HPDE6-E6E7 (cell line): ENCODE results near the gene RPS6KA2.

Experiments used
- DNase-seq: peaks from one replicate; pipeline ENCODE4 v3.0.0; 2011; ENCODE audit warnings: missing footprints; ENCODE audit errors: extremely low spot score

RPS6KA2 gene

DNA sequence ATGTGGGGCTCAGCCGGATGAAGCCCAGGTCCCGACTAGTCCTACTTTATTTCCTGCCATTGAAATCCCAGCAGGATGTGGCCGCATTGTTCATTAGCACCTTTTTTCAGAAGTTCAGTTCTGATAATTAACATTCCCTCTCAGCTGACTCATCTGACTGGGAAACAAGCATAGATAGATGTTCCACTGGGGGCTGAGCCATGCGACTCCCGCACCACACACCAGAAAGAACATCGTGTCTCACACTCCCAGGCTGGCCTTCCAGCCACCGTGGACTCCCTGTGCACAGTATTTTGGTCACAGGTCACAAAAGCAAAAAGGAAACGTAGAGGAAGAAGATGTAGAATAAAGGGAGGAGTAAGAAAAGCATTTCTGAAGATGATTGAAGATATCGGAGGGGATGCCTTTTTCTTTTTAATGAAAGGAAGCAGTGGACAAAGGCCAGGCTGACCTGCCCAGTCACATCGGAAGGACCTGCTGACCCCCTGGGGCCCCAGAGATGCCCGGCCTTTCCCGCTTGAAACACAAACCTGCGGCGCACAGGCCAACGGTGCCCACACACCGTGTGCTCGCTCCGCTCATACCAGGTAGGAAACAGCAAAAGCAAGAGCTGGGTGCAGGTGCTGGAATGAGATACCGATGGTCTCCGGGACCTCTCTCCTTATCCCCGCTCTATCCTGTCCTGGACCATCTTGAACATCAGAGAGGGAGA is 11.8 kb downstream of the RPS6KA2 start:
- no peak for DNase-seq

DNA sequence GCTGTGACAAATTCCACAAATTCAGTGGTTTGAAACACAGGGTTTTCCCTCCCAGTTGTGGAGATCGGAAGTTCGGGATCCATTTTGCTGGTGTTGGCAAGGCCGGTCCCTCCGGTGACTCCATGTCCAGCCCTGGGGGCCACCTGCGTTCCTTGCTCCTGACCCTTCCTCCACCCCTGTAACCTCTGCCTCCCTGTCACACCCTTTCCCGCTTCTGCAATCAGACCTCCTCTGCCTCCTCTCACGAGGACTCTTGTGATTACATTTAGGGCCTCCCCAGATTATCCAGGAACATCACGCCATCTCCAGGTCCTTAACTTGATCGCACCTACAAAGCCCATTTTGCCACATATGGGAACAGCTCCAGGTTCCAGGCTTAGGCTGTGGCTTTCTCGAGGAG is 12.5 kb downstream of the RPS6KA2 start:
- no peak for DNase-seq

DNA sequence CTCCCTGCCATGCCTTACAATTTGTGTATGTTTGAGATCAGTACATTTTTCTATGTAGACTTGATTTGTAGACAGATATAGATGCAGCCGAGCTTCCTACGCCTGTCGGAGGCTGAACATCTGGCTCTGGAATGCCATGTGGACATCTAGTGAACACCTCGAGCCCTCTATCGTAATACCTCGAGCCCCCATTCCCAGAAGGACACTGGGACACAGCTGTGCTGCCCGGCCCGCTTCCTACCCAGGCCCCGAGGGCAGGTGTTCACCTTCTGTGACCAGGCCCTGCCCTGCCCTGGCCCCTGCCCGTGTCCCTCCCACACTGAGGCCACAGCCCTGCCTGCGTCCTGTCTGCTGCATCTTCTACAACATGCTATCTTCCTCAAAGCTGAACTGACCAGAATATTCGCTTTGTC is 12.9 kb downstream of the RPS6KA2 start:
- no peak for DNase-seq

DNA sequence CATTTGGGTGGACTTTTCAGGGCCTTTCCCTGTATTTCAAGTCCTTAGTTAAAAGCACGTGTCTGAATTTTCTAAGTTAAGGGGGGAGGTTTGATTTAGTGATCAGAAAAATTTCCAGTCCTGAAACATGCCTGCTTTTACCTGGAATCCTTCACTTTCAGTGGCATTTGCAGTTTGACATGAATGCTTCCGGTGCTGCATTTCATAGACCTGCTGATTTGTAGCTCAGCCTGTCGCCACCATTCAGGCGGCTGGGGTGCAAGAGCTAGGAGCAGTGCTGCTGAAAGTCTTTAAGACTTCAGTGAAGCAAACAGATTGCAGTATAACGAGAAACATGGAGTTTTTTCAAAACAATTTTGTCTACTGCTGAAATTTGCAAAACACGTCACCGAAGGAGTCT is 14.0 kb downstream of the RPS6KA2 start:
- DNase-seq: no peak

DNA sequence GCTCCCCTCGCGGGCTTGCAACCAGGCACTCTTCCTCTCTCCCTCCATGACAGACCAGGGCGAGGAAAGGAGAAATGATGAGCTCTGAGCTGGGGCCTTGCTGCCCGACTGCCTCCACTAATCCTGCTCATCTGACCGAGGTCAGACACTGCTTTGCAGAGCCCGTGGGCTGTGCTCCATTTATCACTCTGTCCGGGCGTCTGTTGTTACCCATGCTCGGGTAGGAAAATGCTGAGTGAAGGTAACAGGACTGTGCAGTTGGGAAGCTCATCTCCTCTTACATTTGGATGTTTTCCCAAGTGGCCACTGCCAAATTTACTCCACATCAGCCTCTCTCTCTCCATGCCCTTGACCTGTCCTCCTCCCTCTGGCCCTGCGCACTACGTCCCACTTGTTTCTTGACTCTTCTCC is 14.6 kb downstream of the RPS6KA2 start:
- no peak for DNase-seq

DNA sequence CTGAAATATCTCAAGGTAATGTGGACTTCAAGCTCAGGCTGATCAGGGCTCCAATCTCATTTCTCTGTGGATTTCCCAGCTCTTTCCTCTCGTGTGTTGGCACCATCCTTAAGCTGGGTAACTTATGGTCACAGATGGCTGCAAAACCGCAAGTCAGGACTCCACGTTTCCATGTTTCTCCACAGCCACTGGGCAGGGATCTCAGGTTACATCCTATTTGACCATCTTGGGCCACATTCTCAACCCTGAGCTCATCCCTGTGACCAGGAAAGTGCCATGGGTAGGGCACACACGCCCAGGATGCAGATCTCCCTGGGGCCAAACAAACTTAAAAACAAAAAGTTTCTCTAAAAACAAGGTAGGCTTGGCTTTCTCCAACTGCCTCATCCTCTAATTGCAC is 15.4 kb downstream of the RPS6KA2 start:
- DNase-seq: no peak

DNA sequence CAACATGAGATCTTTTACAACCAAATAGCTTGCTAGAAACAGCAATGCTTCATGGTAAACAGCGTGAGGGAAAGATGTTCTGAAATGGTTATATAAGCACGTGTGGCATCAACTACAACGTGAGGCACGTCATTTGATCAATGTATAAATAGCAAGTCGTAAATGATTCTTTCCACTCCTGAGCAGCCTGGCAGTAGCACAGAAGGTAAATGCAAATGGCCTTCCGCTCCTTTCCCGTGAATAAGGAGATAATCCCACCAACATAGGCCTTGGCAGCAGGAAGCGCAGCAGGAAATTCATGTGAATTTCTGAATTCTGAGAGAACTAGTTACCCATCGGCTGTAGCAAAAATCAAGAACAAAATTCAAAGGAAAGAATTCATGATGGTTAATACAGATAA is 17.0 kb downstream of the RPS6KA2 start:
- no peak for DNase-seq

DNA sequence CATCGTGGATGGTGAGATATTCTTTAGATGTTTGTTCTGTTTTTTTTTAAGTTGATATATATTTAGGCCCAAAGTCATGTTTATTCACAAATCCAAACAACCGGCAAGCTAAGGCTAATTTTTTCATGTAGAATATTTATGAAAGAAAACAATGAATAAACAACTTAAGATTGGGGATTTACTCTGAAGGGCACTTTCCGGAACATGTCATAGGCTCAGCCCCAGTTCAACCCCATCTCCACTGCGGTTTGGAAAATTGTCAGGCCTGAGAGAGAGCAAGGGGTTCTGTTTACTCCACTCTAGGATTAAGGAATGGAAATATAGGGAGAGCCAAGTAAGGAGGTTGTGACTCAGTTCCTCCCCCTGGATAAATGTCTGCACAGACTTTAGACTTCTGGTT is 18.3 kb downstream of the RPS6KA2 start:
- DNase-seq: no peak

DNA sequence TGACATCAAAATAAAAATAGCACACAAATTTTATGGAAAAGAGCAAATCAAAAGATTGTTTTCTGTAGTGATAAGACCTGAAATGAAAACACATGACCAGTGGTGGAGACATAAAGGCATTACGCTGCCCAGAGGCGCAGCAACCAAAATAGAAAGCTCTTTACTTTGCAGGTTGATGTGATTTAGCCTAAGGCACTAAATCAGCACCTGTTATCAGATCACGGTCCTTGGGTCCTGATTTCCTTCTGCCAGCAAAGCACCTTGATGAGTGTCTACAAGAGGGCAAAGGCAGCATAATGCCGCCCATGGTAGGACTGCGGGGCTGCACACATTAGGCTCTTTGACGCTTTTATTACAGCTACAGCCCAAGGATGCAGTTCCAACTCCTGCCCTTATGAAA is 21.3 kb downstream of the RPS6KA2 start:
- DNase-seq: no peak

DNA sequence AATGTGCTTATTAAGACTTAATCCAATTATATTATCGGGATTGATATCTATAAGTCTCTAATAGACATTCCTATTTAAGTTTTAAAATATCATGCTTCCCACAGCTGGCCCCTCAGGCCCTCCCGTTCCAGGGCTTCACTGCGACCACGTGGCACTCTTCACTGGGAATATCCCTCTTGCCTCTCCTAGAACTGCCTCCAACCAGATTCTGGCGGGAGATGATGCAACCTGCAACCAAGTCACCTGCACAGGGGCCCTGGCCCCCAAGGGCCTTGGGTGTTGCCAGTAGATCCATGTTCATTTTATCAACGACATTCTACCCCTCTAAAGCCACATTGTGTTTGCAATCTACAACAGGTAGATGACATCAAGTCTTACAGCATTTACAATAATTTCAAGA is 22.1 kb downstream of the RPS6KA2 start:
- no peak for DNase-seq

DNA sequence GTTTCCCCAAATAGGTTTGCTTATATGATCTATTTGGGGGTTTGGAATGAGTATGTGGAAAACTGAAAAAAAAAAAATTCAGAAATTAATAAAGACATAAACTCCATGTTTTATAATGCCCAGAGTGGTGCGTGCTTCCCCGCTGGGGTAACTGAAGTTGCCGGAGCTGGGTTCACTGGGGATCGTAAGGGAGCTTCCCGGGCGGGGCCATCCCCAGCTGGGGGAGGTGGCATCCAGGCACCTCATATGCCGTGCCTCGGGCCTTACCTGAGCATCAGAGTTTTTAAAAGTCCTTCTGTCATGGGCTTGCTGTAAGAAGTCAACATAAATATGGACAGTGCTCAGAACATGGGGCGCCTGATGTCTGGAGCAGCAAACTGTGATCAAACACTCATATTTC is 22.7 kb downstream of the RPS6KA2 start:
- no peak for DNase-seq

DNA sequence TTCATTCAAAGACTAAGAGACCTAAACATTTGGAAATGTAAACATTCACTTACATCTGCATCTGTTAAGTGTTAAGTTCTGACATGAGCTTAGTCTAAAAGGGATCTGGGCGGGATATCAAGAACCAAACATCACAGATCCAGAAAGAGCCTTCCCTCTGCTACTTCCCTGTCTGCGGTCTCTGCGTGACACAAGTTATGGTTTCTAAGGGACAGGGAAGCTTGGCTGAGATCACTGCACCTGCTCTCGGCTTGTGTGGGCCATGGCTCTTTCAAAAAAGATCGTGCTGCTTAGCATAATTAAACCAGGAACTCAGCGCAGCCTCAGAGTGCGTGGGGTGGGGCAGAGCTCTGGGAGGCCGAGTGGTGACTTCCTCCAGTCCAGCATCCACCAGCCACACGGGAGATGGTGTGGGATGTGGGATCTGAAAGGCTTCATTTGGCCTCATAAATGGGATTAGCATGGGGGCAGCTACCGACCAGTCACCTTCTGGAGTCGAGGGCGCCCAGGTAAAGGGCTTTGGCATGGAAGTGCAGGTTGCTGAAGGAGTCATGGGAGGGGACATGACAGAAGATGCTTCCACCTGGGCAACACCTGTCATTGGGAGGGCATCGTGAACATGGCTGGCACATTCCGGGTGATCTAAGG is 23.9 kb downstream of the RPS6KA2 start:
- DNase-seq: no peak

DNA sequence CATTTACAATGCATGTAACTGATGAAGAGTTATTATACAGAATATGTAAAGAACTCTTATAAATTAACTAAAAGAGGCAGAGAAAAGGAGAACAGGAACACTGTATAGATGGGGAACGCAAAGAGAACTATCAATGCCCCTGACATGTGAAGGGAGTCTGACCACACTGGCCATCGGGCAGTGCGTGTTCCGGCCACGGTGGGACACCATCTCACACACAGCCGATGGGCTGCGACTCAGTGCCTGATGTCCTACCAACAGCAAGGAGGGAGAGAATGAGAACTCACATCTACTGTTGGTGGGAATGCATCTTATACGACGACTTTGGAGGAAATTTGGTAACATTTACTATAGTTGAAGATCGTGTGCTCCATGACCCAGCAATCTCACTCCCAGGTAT is 25.1 kb downstream of the RPS6KA2 start:
- no peak for DNase-seq

DNA sequence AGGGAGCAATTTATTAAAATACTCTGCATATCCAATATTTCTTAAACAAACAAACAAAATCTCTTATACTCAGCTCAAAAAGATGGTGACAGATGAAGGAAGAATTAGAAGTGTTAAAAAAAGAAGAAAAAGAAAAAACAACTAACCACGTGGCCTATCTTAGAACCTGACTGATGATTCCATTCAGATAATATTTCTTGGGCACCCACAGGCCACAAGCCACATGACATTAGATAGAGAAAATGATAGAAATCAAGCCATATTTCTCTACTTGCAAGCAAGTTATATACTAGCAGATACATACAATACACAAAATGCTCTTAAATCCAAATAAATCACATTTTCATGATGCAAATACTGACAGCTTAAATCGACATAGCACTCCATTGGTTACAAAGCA is 26.1 kb downstream of the RPS6KA2 start:
- no peak for DNase-seq

DNA sequence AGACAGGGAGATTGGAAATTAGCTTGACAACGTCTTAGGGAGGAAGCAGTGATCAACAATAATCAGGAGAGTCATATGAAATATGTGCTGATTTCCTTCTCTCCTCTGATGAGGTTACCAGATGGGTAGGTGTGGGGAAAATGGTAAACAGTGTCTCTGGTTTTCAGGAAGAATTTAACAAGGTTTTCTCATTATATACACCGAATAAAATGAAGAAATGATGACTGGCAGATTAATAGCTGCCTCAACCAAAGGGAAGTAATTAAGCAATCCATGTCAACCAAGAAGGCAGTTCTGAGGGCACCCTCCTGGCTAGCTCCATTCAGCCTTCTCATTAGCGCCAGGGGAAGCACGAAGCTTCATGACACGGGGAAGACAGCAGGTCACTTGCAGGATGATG is 27.8 kb downstream of the RPS6KA2 start:
- DNase-seq: no peak

DNA sequence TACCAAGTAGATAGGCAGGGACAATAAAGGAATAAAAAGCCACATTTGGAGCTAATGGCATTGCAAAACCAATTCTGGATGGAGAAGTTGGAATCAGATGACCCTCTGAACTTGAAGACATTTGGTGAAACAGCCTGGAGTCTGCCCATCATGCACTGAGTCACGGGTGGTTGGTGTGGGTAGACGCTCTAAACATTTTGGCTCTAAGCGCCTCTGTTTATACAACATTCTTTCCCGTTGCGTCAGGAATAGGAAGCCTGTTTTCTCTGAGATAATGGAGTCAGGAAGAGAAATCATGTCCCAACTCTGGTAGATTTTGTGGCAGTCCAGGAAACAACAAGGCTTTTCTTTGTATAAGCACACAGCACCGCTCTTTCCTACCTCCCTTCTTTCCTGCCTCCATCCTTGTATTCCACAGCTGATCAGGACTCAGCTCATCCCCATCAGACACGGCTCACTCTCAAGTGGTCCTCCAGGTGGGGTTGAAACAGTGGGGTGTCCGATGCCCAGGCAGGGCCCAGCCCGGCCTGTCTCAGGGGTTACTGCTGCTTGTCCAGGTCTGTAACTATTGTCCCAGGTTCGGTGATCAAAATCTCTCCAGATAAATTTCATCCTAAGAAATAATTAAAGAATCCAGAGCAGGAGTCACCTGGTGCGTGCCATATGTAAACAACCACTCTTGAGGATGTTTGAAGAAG is 28.5 kb downstream of the RPS6KA2 start:
- DNase-seq: peak; percentile 39

DNA sequence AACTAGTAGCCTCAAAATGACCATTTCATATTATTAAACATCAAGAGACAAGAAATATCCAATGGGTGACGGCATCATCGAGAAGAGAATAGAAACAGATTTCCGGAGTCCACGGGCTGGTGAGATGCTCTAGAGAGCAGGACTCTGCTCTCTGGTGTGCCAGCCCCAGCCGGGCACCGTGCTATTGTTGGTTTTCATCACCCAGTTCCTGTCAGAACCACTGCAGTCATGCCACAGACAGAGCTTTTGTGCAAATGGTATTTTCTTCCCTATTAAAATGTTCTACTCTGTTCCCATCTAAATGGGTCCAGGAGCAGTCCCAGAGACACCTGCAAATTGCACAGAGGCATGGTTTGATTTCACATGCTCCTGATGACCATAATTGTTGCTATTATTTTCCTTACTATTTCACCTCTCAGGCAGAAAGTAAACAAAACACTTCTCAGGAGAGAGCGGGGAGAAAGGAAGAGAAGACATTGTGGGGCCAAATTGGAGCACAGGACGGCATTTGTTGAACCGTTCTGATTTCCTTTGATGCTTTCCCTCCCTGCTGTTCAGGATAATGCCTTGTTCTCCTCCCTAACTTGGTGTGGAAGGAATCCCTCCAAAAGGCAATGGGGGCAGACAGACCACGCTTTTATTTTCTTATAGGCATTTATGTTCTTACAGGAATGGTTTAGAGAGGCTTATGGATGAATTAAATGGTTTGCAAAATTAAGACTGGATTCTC is 29.2 kb downstream of the RPS6KA2 start:
- no peak for DNase-seq

DNA sequence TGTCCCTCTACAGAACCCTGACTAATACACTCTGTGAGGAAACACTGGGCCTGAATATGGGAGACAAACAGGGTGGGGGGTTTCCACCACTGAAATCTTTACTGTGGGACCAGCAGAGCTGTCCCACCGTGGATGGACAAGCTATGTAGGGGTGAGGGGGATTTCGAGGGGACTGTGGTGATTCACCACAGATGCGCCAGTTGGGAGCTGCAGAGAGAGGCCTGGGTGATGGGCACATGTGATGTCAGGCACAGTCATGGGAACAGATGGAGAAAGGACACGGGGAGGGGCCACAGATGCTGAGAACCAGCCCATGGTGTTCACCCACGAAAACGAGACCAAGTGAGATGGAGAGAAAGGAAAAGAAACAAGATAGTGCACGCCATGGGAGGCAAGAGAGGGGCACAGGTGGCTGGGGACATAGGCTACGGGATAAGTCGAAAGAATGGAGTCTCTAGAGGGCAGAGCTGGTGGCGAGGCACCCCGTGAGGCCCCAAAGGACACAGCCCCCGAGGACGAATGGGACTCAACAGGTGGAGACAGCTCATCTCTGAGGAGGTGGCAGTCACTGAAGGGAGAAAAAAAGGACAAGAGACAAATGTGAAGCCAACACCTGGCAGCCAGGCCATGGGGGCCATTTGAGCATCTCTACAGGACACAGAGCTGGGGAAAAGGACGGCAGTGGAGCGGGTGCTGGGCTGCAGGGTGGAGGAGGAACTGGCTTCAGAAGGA is 30.1 kb downstream of the RPS6KA2 start:
- DNase-seq: no peak

DNA sequence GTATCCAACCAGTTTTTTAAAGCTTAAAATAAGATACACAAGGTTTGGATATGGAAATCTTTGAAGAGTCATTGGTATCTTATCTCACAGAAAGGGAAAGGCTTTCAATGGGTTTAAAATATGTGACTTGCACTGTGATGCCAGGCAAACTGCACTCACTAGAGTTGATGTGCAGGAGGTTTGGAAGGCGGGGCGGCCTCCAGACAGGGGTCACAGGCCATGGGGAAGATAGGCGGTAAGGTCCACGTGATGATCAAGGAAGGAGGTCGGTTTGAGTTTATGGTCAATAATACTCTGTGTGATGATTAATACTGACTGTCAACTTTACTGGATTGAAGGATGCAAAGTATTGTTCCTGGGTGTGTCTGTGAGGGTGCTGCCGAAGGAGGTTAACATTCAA is 31.1 kb downstream of the RPS6KA2 start:
- no peak for DNase-seq

DNA sequence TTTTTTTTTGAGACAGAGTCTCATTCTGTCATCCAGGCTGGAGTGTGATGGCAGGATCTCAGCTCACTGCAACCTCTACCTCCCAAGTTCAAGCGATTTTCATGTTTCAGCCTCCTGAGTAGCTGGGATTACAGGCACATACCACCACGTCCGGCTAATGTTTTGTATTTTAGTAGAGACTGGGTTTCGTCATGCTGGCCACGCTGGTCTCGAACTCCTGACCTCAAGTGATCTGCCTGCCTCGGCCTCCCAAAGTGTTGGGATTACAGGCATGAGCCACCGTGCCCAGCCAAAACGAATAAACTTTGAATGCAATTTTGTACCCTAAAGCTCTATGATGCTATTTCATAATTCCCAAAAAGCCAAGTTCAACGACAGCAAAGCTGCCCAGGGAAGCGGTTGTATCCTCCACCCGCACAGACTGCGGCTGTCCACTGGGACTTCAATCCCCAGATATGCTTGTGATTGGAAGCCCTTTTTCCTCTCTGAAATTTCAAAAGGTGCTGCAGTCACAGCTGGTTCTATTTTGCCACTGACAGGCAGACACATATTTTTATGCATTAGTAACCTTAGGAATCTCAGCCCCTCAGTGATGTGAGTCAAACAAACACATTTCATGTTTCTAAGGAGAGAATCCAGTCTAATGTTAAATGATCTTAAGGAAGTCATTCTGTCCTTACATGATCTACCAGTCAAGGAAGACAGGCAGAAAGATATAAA is 31.8 kb downstream of the RPS6KA2 start:
- DNase-seq: no peak

DNA sequence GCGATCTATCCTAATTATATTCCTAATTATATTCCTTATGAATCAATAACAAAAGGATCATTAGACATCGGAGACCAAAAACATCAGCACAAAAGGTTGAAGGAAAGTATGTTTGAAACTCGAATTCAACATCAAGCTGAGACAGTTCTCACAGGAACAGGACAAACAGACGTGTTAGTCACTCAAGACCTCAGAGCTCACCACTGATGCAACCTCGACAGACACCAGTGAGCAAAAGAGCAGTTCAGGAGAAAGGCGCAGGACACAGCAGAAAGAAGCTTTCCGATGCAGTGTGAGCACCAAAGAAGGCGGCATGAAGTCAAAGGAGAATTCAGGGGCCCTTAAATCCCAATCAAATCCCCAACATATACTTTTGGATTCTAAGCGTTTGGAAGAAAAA is 34.2 kb downstream of the RPS6KA2 start:
- no peak for DNase-seq
